Common myeloid progenitor, CD34-positive (primary cell): ENCODE results near the gene SPACA4.

Experiments used
- CTCF ChIA-PET: fragments of 350-600 bp; sonication (Branson Sonifier 250); formaldehyde crosslinking; loops from one replicate; lab custom pipeline; 2021; ENCODE audit warnings: antibody characterized with exemption; lab: Charles Lee
- POLR2A ChIA-PET: fragments of 350-600 bp; sonication (Branson Sonifier 250); formaldehyde crosslinking; loops from one replicate; lab custom pipeline; 2021; ENCODE audit warnings: antibody characterized with exemption; lab: Charles Lee
- DNase-seq, 3 donors: peaks; one replicate each; pipeline versions ENCODE4 v3.0.0 to v3.0.0-alpha.2; 2013
- H3K27ac ChIP-seq, 2 experiments: 1 replicate in 1 of 2; 2 replicates in 1 of 2; pipeline ENCODE4 v1.7.0; 2013; ENCODE audit warnings: inconsistent platforms in 2 of 2, low read length in 2 of 2, mild to moderate bottlenecking in 2 of 2, low read depth in 1 of 2, moderate library complexity in 1 of 2; ENCODE audit not compliant: severe bottlenecking in 2 of 2, insufficient read depth in 1 of 2, poor library complexity in 1 of 2
- H3K27me3 ChIP-seq, 5 experiments: replicated peaks in 2 of 5; 1 replicate in 3 of 5; 2 replicates in 2 of 5; pipeline versions ENCODE4 v1.6.1 to v1.7.0; 2013; ENCODE audit warnings: low read length in 4 of 5, mild to moderate bottlenecking in 2 of 5, moderate library complexity in 2 of 5, inconsistent platforms in 1 of 5; ENCODE audit not compliant: insufficient read depth in 5 of 5, control insufficient read depth in 4 of 5
- H3K36me3 ChIP-seq, 4 experiments: 1 replicate in 2 of 4; 2 replicates in 2 of 4; pipeline versions ENCODE4 v1.6.1 to v1.7.0; 2013; ENCODE audit warnings: low read length in 3 of 4, control low read depth in 1 of 4, mild to moderate bottlenecking in 1 of 4; ENCODE audit not compliant: control insufficient read depth in 4 of 4, insufficient read depth in 4 of 4
- H3K4me1 ChIP-seq, 4 experiments: 1 replicate in 3 of 4; 2 replicates in 1 of 4; pipeline versions ENCODE4 v1.6.1 to v1.7.1; 2013; ENCODE audit warnings: low read length in 3 of 4, mild to moderate bottlenecking in 3 of 4, control low read depth in 1 of 4, inconsistent platforms in 1 of 4, moderate library complexity in 1 of 4; ENCODE audit not compliant: control insufficient read depth in 4 of 4, insufficient read depth in 4 of 4; ENCODE audit errors: control extremely low read depth in 1 of 4
- H3K4me3 ChIP-seq, 7 experiments: 1 replicate in 4 of 7; 2 replicates in 3 of 7; pipeline versions ENCODE4 v1.5.1 to v1.7.0; 2013; ENCODE audit warnings: mild to moderate bottlenecking in 7 of 7, low read length in 6 of 7, moderate library complexity in 6 of 7, inconsistent platforms in 2 of 7, low read depth in 2 of 7, control low read depth in 1 of 7; ENCODE audit not compliant: insufficient read depth in 4 of 7, control insufficient read depth in 1 of 7; ENCODE audit errors: extremely low read depth in 1 of 7
- H3K9me3 ChIP-seq, 5 experiments: 1 replicate in 4 of 5; 2 replicates in 1 of 5; pipeline versions ENCODE4 v1.6.1 to v1.7.1; 2013; ENCODE audit warnings: low read length in 4 of 5, mild to moderate bottlenecking in 2 of 5, inconsistent platforms in 1 of 5, low read depth in 1 of 5, moderate library complexity in 1 of 5; ENCODE audit not compliant: control insufficient read depth in 4 of 5, insufficient read depth in 2 of 5; ENCODE audit errors: control extremely low read depth in 1 of 5
- WGBS: methylation state at CpG from one replicate; pipeline ENCODE4 v1.1.5; 2013; ENCODE audit not compliant: insufficient coverage; 5-methylcytosine and 5-hydroxymethylcytosine counted together

The SPACA4 gene

DNA sequence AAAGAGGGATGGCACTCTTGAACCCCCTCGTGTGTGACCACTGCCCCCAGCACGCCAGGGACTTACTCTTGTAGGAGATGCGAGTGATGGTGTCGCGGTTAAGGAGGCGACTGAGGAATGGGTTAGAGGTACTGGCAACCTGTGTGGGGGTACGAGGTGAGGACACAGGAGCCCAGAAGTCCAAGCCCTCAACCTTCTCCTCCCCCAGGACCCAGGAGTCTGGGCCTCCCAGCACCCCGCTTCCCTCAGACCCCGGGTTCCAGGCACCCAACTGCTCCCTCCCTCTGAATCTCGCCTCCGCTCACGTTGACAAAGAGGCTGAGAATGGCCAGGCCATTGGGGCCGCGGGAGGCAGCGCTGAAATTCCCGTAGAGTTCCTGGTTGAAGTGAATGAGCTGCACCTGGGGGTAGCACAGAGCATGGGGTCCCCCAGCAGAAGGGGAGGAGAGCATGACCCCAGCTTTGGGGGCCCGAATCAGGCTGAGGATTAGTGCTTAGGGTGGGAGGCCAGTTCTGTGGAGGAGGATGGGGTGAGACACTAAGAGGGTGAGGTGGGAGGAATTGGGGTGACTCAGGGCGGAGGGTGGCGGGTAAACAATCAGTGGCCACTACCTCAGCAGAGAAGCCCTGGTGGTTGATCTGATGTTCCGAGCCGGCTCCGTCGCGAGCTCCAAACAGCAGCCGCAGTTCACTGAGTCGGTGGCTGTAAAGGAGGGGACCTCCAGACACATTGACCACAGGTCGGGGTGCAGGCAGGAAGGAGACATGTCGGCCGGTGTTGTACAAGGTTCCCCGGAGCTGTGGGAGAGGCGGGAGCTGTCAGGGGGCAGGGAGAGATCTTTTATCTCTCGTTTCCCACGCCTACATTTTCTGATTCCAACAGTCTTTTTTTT lies 33.2 kb downstream of the SPACA4 start:
- Histone ChIP-seq H3K4me1 (peaks cover 4 to 41% (median 37%) of the 10 kb centered on the region in 4 experiments), H3K27me3 (no peaks in the 10 kb centered on the region), H3K4me3 (no peak overlapping the region), H3K36me3 (no peaks in the 10 kb centered on the region), H3K27ac (peak overlapping the region in 1 of 2 experiments; percentile 91), H3K9me3 (no peaks in the 10 kb centered on the region)
- WGBS = 94% methylated on average over 27 of the region's 33 CpGs
- CTCF ChIA-PET = interaction anchor here (0.6 to 1.7 kb wide), 2 partner anchors 14 to 36 kb away, joined by 3 to 4 read pairs; no protein-coding TSS in a partner anchor
- POLR2A ChIA-PET = no interaction called here
- no peak for DNase-seq

DNA sequence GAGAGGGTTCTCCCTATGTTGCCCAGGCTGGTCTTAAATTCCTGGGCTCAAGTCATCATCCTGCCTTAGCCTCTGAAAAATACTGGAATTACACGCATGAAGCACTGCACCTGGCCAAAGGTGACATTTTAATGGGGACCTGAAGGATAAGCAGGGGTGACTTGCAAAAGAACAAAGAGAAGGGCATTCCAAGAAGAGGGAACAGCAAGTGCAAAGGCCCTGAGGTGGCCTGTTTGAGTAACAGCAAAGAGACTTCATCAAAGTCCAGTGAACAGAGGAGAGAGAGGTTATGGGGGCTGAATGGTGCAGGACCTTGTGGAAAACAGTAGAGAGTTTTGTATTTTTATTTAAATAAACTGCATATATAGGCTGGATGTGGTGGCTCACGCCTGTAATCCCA lies 35.3 kb downstream of the SPACA4 start:
- no peak for DNase-seq
- no peaks in the 10 kb centered on the region for H3K9me3 ChIP-seq
- H3K36me3 ChIP-seq = no peaks in the 10 kb centered on the region
- H3K4me1 ChIP-seq = peaks cover 5 to 38% (median 35%) of the 10 kb centered on the region in 4 experiments
- no peaks in the 10 kb centered on the region for H3K27me3 ChIP-seq
- ChIA-PET CTCF (no interaction called here), POLR2A (no interaction called here)
- no peak overlapping the region for H3K4me3 ChIP-seq
- 88% methylated on average over 1 of the region's 2 CpGs for WGBS
- H3K27ac ChIP-seq = no peak overlapping the region

DNA sequence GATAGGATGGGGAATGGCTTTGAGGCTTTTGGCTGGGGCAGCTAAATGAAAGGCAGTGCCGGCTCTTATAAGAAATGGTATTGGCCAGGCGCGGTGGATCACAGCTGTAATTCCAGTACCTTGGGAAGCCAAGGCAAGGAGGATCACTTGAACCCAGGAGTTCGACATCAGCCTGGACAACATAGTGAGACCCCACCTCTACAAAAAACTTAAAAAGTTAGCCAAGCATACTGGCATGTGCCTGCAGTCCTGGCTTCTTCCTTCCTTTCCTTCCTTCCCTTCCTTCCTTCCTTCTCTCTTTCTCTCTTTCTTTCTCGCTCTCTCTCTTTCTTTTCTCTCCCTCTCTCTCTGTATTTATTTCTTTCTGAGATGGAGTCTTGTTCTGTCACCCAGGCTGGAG lies 36.3 kb downstream of the SPACA4 start:
- H3K27me3 ChIP-seq = no peaks in the 10 kb centered on the region
- no peaks in the 10 kb centered on the region for H3K9me3 ChIP-seq
- no peak for DNase-seq
- H3K36me3 ChIP-seq = no peaks in the 10 kb centered on the region
- peaks cover 7 to 38% (median 33%) of the 10 kb centered on the region in 4 experiments for H3K4me1 ChIP-seq
- POLR2A ChIA-PET = no interaction called here
- 97% methylated on average over 5 of the region's 5 CpGs for WGBS
- H3K4me3 ChIP-seq = no peak overlapping the region
- CTCF ChIA-PET = interaction anchor here (4.5 kb wide), 1 partner anchor 33 kb away, joined by 40 read pairs; no protein-coding TSS in a partner anchor
- no peak overlapping the region for H3K27ac ChIP-seq

DNA sequence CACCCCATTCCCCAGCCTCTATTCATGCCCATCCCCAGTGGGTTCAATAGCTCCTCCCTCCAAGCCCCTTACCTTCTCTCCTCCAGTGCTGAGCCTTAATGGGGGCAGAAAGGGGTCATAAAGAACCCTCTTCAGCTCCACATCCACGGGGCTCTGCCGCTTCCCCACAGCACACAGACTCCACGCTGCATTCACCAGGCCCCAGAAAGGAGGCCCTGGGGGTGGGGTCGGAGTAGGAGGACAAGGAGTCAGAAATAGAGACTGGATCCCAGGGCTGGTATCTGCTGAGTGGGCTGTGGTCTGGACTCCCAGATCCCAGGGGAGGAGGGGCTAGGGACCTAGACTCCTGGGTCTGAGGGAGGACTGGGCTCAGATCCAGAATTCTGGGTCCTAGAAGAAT lies 37.8 kb downstream of the SPACA4 start:
- Histone ChIP-seq H3K27me3 (no peaks in the 10 kb centered on the region), H3K4me1 (peaks cover 3 to 27% (median 24%) of the 10 kb centered on the region in 4 experiments), H3K9me3 (no peaks in the 10 kb centered on the region), H3K4me3 (peak overlapping the region in 1 of 7 experiments; percentile 82), H3K27ac (no peak overlapping the region), H3K36me3 (no peaks in the 10 kb centered on the region)
- CTCF ChIA-PET = interaction anchor here (4.5 kb wide), 1 partner anchor 31 kb away, joined by 40 read pairs; no protein-coding TSS in a partner anchor
- no peak for DNase-seq
- POLR2A ChIA-PET = no interaction called here
- WGBS = 100% methylated on average over 1 of the region's 4 CpGs

DNA sequence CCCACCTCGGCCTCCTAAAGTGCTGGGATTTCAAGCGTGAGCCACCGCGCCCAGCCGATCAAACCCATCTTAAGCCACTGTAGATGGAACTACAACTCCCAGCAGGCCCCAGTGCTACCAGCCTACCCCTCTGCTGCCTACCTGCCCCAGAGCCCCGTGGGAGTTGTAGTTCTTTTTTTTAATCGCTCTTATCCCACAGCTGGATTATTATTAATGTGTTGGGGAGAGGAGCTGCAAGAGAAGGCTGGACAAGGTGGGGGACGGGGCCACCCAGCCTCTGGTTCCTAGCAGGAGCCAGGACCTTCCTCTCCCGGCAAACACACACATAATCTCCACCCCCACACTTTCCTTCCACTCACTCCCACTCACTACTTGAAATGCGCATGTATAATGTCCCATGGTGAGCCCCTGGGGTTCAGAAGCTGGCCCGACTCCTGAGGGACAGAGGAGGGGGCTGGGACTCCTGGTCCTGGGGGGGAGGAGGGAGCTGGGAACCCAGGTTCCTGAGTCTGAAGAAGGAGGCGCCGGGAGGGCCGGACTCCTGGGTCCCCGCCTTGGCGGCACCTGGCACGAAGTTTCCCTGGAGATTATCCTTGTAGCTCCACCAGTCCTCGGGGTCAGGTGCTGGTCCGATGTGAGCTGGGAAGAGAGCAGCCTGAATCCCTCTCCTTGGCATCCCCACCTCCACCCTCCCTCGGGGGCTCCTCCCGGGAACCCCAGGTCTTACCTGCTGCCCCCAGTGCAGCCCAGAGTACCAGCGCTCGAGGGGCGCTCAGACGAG lies 38.5 kb downstream of the SPACA4 start:
- Histone ChIP-seq H3K4me3 (peak overlapping the region; percentile 40 to 82 (median 59)), H3K27ac (peak overlapping the region in 1 of 2 experiments; percentile 43)
- 0% methylated on average over 19 of the region's 25 CpGs for WGBS

DNA sequence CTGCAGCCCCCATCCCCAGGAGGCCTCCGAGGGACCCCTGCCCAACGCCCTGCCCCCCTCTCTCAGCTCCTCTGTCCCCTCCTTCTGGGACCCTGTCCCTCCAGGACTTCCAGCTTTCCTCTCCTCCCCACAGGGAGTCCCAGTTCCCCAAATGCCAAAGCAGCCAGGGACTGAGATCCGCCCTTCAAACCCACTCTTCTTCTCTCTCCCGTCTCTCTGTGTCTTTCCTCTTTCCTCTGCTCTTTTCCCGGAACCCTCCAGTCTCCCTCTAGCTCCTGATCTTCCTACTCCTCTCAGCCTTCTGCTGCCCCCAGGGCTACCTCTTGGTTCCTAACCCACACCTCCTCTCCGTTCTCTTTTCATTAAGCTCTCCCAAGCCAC lies 39.1 kb downstream of the SPACA4 start:
- no peak for DNase-seq
- H3K9me3 ChIP-seq = no peaks in the 10 kb centered on the region
- H3K27me3 ChIP-seq = no peaks in the 10 kb centered on the region
- POLR2A ChIA-PET = interaction anchor here (0.5 to 1.5 kb wide), 2 partner anchors 8 to 13 kb away, joined by 3 to 5 read pairs; no protein-coding TSS in a partner anchor
- H3K4me1 ChIP-seq = peaks cover 3 to 27% (median 22%) of the 10 kb centered on the region in 4 experiments
- peak overlapping the region in 1 of 2 experiments; percentile 43 for H3K27ac ChIP-seq
- CTCF ChIA-PET = interaction anchor here (0.6 to 4.5 kb wide), 15 partner anchors 12 to 208 kb away, joined by 3 to 40 read pairs (median 4); no protein-coding TSS in a partner anchor
- H3K36me3 ChIP-seq = no peaks in the 10 kb centered on the region
- WGBS = 0% methylated on average over 5 of the region's 6 CpGs
- peak overlapping the region; percentile 40 to 82 (median 59) for H3K4me3 ChIP-seq

More for the DNA sequence above, 38.5 kb downstream of the SPACA4 start:
- H3K4me1 ChIP-seq = peaks cover 3 to 27% (median 22%) of the 10 kb centered on the region in 4 experiments
- peak; percentile 81 to 90 (median 89) for DNase-seq
- H3K27me3 ChIP-seq = no peaks in the 10 kb centered on the region
- H3K9me3 ChIP-seq = no peaks in the 10 kb centered on the region
- ChIA-PET CTCF (interaction anchor here (0.8 to 4.5 kb wide), 11 partner anchors 11 to 198 kb away, joined by 3 to 40 read pairs (median 8); no protein-coding TSS in a partner anchor), POLR2A (interaction anchor here (0.6 kb wide), 1 partner anchor 150 kb away, joined by 3 read pairs; no protein-coding TSS in a partner anchor)
- no peaks in the 10 kb centered on the region for H3K36me3 ChIP-seq
